PFSK-1 (cell line): ENCODE results near the gene ENPP6.

Experiments
- FOXP2 ChIP-seq: optimal IDR thresholded peaks from 2 replicates; pipeline ENCODE3; 2011; ENCODE audit warnings: borderline replicate concordance, control low read depth, inconsistent platforms; ENCODE audit not compliant: insufficient read depth; ENCODE audit errors: extremely low read length, extremely low read depth
- POLR2AphosphoS5 ChIP-seq: IDR thresholded peaks from 2 replicates; pipeline ENCODE4 v1.6.1; 2012; ENCODE audit warnings: low read depth, mild to moderate bottlenecking, control low read depth, low read length, moderate library complexity
- TAF1 ChIP-seq: IDR thresholded peaks from 2 replicates; pipeline ENCODE4 v1.6.1; 2012; ENCODE audit warnings: low read length, control low read depth, borderline replicate concordance; ENCODE audit not compliant: insufficient read depth
- TF ChIP-seq, protein P1 (sequence below), 2 experiments: IDR thresholded peaks; 2 replicates each; pipeline versions ENCODE4 v1.6.1 to v1.8.0; 2011 to 2012; ENCODE audit warnings: low read depth in 2 of 2, low read length in 2 of 2, control low read depth in 1 of 2, inconsistent platforms in 1 of 2, mild to moderate bottlenecking in 1 of 2, moderate library complexity in 1 of 2; ENCODE audit not compliant: insufficient read depth in 1 of 2

DNA sequence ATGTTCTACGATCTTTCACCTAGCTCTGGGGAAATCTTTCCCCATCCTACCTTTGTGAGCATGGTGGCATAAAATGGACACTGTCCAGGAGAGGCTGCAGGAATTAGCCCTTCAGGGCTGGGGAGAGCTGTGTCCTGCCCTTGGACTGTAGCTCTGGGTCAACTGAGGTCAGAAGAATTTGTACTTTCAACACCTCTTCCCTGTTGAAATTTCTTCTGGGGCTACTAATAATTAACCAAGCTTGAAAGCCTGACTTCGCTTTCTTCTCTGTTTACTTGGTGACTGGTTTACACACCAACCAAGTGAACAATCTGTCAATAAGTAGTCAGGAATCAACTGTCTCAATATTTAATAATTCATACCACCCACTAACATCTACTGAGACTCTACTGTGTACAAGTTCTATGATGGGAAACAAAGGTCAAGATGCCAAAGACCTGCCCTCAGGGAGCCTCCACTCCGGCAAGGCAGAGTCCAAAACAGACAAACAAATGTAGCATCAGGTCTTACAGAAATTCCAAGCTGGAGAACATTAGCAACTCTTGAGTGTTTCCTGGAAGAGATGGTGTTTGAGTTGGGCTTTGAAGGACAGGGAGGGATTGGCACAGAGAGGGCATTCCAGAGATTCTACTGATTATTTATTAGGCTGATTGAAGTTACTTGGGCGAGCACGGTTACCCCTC, 113.1 kb downstream of the ENPP6 start:
- no peak for TF ChIP-seq POLR2AphosphoS5
- TF ChIP-seq TAF1 = no peak
- TF ChIP-seq, protein P1, sequence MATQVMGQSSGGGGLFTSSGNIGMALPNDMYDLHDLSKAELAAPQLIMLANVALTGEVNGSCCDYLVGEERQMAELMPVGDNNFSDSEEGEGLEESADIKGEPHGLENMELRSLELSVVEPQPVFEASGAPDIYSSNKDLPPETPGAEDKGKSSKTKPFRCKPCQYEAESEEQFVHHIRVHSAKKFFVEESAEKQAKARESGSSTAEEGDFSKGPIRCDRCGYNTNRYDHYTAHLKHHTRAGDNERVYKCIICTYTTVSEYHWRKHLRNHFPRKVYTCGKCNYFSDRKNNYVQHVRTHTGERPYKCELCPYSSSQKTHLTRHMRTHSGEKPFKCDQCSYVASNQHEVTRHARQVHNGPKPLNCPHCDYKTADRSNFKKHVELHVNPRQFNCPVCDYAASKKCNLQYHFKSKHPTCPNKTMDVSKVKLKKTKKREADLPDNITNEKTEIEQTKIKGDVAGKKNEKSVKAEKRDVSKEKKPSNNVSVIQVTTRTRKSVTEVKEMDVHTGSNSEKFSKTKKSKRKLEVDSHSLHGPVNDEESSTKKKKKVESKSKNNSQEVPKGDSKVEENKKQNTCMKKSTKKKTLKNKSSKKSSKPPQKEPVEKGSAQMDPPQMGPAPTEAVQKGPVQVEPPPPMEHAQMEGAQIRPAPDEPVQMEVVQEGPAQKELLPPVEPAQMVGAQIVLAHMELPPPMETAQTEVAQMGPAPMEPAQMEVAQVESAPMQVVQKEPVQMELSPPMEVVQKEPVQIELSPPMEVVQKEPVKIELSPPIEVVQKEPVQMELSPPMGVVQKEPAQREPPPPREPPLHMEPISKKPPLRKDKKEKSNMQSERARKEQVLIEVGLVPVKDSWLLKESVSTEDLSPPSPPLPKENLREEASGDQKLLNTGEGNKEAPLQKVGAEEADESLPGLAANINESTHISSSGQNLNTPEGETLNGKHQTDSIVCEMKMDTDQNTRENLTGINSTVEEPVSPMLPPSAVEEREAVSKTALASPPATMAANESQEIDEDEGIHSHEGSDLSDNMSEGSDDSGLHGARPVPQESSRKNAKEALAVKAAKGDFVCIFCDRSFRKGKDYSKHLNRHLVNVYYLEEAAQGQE (IDR thresholded peaks at IDR 0.05; ENCODE audit: insufficient read depth in 1 of 2, low read depth in 2 of 2, low read length in 2 of 2) = no peak
- no peak for TF ChIP-seq FOXP2
